Testis (tissue), 2 donors: Measurements from ENCODE around the gene PIEZO1.

Source experiments
- POLR2A ChIP-seq: fragments of 450-650 bp; IDR thresholded peaks from one replicate; pipeline ENCODE4 v1.6.1; 2017; ENCODE audit warnings: antibody characterized with exemption, mild to moderate bottlenecking, moderate library complexity
- TF ChIP-seq, protein P1 (sequence below), 3 experiments: fragments of 450-650 bp in 2 of 3; fragments of 200-600 bp in 1 of 3; sonication (generic) in 1 of 3; IDR thresholded peaks; one replicate each; pipeline ENCODE4 v1.5.1; 2016 to 2019; ENCODE audit warnings: antibody characterized with exemption in 3 of 3, mild to moderate bottlenecking in 2 of 3, moderate library complexity in 1 of 3

GRCh38 chr16:88719933-88720296 is 65.1 kb downstream of the PIEZO1 start:
- TF ChIP-seq, protein P1, sequence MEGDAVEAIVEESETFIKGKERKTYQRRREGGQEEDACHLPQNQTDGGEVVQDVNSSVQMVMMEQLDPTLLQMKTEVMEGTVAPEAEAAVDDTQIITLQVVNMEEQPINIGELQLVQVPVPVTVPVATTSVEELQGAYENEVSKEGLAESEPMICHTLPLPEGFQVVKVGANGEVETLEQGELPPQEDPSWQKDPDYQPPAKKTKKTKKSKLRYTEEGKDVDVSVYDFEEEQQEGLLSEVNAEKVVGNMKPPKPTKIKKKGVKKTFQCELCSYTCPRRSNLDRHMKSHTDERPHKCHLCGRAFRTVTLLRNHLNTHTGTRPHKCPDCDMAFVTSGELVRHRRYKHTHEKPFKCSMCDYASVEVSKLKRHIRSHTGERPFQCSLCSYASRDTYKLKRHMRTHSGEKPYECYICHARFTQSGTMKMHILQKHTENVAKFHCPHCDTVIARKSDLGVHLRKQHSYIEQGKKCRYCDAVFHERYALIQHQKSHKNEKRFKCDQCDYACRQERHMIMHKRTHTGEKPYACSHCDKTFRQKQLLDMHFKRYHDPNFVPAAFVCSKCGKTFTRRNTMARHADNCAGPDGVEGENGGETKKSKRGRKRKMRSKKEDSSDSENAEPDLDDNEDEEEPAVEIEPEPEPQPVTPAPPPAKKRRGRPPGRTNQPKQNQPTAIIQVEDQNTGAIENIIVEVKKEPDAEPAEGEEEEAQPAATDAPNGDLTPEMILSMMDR (IDR thresholded peaks at IDR 0.05), result no peak
- TF ChIP-seq POLR2A, result no peak
